Fibroblast of lung (primary cell): ENCODE data around the gene SUSD6. TPM values are rescaled to one million over a fixed set of nuclear protein-coding genes. Genes with fewer than 3 reads are reported as not detected.

Experiments used
- DNase-seq, 2 donors: peaks; one replicate each; pipeline versions ENCODE4 v3.0.0 to v3.0.0-alpha.2; 2010; ENCODE audit warnings: low read depth in 2 of 2
- H2AFZ ChIP-seq: 2 replicates; pipeline ENCODE4 v1.5.1; 2012; ENCODE audit warnings: low read length, control low read depth, inconsistent platforms
- H3K27ac ChIP-seq: 2 replicates; pipeline ENCODE4 v1.5.1; 2011; ENCODE audit warnings: low read length, control low read depth; ENCODE audit not compliant: insufficient read depth
- H3K27me3 ChIP-seq: 2 replicates; pipeline ENCODE4 v1.5.1; 2011; ENCODE audit warnings: mild to moderate bottlenecking, low read length; ENCODE audit not compliant: control insufficient read depth, insufficient read depth
- H3K36me3 ChIP-seq: 2 replicates; pipeline ENCODE4 v1.5.1; 2011; ENCODE audit warnings: low read length; ENCODE audit not compliant: control insufficient read depth, insufficient read depth
- H3K4me1 ChIP-seq: 2 replicates; pipeline ENCODE4 v1.5.1; 2011; ENCODE audit warnings: low read length; ENCODE audit not compliant: control insufficient read depth, insufficient read depth; ENCODE audit errors: extremely low read depth
- H3K4me2 ChIP-seq: 2 replicates; pipeline ENCODE4 v1.5.1; 2011; ENCODE audit warnings: low read length, control low read depth; ENCODE audit not compliant: insufficient read depth; ENCODE audit errors: extremely low read depth
- H3K4me3 ChIP-seq, 4 experiments: fragments of 200-600 bp in 1 of 4; sonication (generic) in 1 of 4; replicated peaks in 1 of 4; 2 replicates each; pipeline ENCODE4 v1.5.1; 2011 to 2016; ENCODE audit warnings: low read length in 4 of 4, low read depth in 3 of 4, mild to moderate bottlenecking in 3 of 4, control low read depth in 2 of 4, inconsistent platforms in 1 of 4, mixed read lengths in 1 of 4; ENCODE audit not compliant: insufficient read depth in 1 of 4; ENCODE audit errors: control extremely low read depth in 1 of 4
- H3K79me2 ChIP-seq: 2 replicates; pipeline ENCODE4 v1.5.1; 2012; ENCODE audit warnings: mild to moderate bottlenecking, low read length, inconsistent platforms; ENCODE audit not compliant: control insufficient read depth, insufficient read depth
- H3K9ac ChIP-seq: 2 replicates; pipeline ENCODE4 v1.5.1; 2011; ENCODE audit warnings: mild to moderate bottlenecking, low read length, control low read depth; ENCODE audit not compliant: insufficient read depth
- H3K9me3 ChIP-seq: 2 replicates; pipeline ENCODE4 v1.5.1; 2012; ENCODE audit warnings: low read depth, low read length; ENCODE audit not compliant: control insufficient read depth, insufficient read depth
- H4K20me1 ChIP-seq: 2 replicates; pipeline ENCODE4 v1.5.1; 2011; ENCODE audit warnings: low read length; ENCODE audit not compliant: control insufficient read depth, insufficient read depth; ENCODE audit errors: extremely low read depth
- EZH2 ChIP-seq: IDR thresholded peaks from 2 replicates; pipeline ENCODE4 v1.5.1; 2012; ENCODE audit warnings: low read length, control low read depth, mild to moderate bottlenecking; ENCODE audit errors: missing control alignments
- polyA plus RNA-seq, 2 donors: library from polyadenylated mRNA; depleted of rRNA in 1 of 2; stranded (reverse) in 1 of 2; unstranded in 1 of 2; fragments of >200 nt; gene quantifications; 2 replicates each; pipeline ENCODE4 v1.2.1, GENCODE V29; 2011 to 2012; ENCODE audit warnings: missing spikeins in 1 of 2
- total RNA-seq: library from RNA; depleted of rRNA; stranded (reverse); fragments of >200 nt; gene quantifications from 2 replicates; pipeline ENCODE4 v1.2.1, GENCODE V29; 2014
- TF ChIP-seq, protein P1 (sequence below), 2 donors: IDR thresholded peaks in 1 of 2; conservative IDR thresholded peaks in 1 of 2; 1 replicate in 1 of 2; 2 replicates in 1 of 2; pipeline ENCODE4 v1.5.1; 2011 to 2012; ENCODE audit warnings: low read length in 2 of 2, control low read depth in 1 of 2, inconsistent platforms in 1 of 2, low read depth in 1 of 2, mild to moderate bottlenecking in 1 of 2

SUSD6 gene
- total and polyA plus RNA-seq, 2 donors (not counting 1 experiment from before 2014, with no cell fraction given) = 9.1 to 11.4 TPM

DNA sequence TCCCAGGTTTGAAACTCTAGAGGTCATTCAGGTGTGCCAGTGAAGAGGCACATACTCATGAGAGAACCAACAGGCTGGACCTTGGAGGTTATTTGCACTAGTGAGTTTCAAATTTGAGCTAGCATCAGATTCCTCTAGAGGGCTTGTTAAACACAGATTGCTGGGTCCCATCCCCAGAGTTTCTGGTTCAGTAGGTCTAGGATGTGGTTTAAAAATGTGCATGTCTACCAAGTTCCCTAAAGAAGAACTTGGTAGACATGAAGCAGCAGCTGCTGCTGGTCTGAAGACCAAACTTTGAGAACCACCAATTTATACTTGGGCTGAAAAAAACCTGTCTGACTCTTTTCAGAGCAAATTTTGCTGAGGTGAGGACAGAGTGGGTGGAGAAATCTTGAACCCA, 61.7 kb downstream of the SUSD6 start:
- H3K27ac ChIP-seq = no peak overlapping the region
- TF ChIP-seq EZH2 = no peak
- TF ChIP-seq, protein P1, sequence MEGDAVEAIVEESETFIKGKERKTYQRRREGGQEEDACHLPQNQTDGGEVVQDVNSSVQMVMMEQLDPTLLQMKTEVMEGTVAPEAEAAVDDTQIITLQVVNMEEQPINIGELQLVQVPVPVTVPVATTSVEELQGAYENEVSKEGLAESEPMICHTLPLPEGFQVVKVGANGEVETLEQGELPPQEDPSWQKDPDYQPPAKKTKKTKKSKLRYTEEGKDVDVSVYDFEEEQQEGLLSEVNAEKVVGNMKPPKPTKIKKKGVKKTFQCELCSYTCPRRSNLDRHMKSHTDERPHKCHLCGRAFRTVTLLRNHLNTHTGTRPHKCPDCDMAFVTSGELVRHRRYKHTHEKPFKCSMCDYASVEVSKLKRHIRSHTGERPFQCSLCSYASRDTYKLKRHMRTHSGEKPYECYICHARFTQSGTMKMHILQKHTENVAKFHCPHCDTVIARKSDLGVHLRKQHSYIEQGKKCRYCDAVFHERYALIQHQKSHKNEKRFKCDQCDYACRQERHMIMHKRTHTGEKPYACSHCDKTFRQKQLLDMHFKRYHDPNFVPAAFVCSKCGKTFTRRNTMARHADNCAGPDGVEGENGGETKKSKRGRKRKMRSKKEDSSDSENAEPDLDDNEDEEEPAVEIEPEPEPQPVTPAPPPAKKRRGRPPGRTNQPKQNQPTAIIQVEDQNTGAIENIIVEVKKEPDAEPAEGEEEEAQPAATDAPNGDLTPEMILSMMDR (conservative IDR thresholded peaks at IDR 0.05 in 1 of 2, IDR thresholded peaks at IDR 0.05 in 1 of 2; ENCODE audit: low read depth in 1 of 2, low read length in 2 of 2) = no peak
- H3K27me3 ChIP-seq = no peaks in the 10 kb centered on the region
- no peak overlapping the region for H3K9ac ChIP-seq
- no peaks in the 10 kb centered on the region for H3K9me3 ChIP-seq
- no peak for DNase-seq
- H4K20me1 ChIP-seq = no peaks in the 10 kb centered on the region
- no peaks in the 10 kb centered on the region for H3K4me1 ChIP-seq
- no peak overlapping the region for H3K4me3 ChIP-seq
- no peak overlapping the region for H2AFZ ChIP-seq
- H3K36me3 ChIP-seq = no peaks in the 10 kb centered on the region
- no peaks in the 10 kb centered on the region for H3K79me2 ChIP-seq
- no peak overlapping the region for H3K4me2 ChIP-seq

DNA sequence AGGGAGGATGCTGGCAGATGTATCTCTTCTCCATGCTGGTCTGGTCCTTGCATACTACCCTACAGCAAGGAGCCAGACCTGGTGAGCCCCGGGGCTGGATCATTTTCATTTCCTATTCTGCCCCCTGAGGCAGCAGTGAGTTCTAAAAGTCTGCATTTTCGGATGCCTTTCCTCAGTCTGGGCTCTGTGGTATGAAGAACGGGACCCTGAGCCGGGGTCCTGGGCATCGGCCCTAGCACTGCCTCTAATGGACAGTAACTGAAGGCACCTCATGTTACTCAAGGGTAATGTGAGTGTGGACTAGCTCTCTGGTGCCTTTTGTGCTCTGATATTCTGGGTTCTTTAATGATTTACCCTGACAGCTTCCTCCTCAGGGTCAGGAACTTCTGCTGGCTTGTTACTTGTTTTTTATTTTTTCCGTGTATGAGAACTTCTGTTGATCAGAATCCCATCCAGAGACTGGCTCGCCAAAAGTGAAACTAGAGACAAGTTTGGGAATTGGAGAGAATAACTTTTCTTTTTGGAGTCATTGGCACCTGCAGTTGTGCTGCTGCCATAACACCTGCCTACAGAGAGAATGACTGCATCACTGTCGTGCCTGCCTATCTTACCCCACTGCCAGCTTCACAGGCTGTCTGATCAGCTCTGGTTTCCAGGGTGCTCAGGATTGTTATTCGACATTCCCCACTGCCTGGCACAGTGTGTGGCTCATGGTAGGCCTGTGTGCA, 62.3 kb downstream of the SUSD6 start:
- H3K36me3 ChIP-seq = no peaks in the 10 kb centered on the region
- no peaks in the 10 kb centered on the region for H3K9me3 ChIP-seq
- no peaks in the 10 kb centered on the region for H3K4me1 ChIP-seq
- no peak for TF ChIP-seq EZH2
- TF ChIP-seq, protein P1 (conservative IDR thresholded peaks at IDR 0.05 in 1 of 2, IDR thresholded peaks at IDR 0.05 in 1 of 2; ENCODE audit: low read depth in 1 of 2, low read length in 2 of 2) = no peak
- no peaks in the 10 kb centered on the region for H4K20me1 ChIP-seq
- no peak overlapping the region for H3K4me3 ChIP-seq
- H3K27me3 ChIP-seq = no peaks in the 10 kb centered on the region
- H3K79me2 ChIP-seq = no peaks in the 10 kb centered on the region
- H2AFZ ChIP-seq = no peak overlapping the region
- H3K4me2 ChIP-seq = no peak overlapping the region
- no peak overlapping the region for H3K27ac ChIP-seq
- no peak overlapping the region for H3K9ac ChIP-seq
- no peak for DNase-seq

DNA sequence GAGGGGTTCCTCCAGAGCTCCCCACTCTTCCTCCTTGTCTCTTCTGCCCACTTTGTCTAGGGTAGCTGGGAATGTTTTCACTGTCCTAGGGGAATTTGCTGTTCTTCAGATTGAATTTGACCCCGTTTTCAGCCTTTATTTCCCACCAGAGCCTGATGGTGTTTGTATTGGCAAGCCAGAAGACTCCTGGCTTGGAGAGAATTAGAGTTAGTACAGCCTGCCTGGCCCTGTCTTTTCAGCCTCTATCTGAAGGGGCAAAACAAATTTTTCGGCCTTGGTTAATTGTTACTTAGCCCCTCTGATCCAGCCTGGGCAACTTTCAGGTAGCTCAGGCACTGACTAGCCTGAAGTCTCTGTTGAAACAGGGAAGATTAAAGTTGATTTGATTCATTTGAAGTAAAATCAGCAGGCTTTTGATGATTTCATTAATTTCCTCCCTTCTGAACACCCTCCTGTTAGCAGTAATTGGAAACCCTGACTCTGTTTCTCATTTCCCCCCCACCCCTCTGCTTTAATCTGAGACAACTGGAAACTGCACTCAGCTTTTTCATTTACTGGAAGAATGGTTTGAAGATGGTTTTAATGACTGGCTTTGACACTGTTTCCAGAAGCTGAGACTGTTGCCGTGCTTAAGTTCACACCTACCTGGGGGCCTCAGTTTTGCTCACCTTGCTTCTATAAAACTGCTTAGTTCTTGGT, 63.3 kb downstream of the SUSD6 start:
- Histone ChIP-seq H3K27me3 (no peaks in the 10 kb centered on the region), H3K36me3 (no peaks in the 10 kb centered on the region), H4K20me1 (no peaks in the 10 kb centered on the region), H3K4me3 (no peak overlapping the region), H3K9me3 (no peaks in the 10 kb centered on the region), H3K9ac (no peak overlapping the region), H3K79me2 (no peaks in the 10 kb centered on the region), H3K27ac (no peak overlapping the region), H3K4me1 (no peaks in the 10 kb centered on the region), H3K4me2 (no peak overlapping the region), H2AFZ (no peak overlapping the region)
- DNase-seq = no peak
- TF ChIP-seq, protein P1 (conservative IDR thresholded peaks at IDR 0.05 in 1 of 2, IDR thresholded peaks at IDR 0.05 in 1 of 2; ENCODE audit: low read depth in 1 of 2, low read length in 2 of 2) = no peak
- no peak for TF ChIP-seq EZH2
